ENCODE results near the gene CRELD1.
"Not testable (repeated sequence)": the region's sequence is repeated elsewhere in the genome, so short reads cannot be mapped to it uniquely, and the experiment has no call there.

The CRELD1 gene

DNA sequence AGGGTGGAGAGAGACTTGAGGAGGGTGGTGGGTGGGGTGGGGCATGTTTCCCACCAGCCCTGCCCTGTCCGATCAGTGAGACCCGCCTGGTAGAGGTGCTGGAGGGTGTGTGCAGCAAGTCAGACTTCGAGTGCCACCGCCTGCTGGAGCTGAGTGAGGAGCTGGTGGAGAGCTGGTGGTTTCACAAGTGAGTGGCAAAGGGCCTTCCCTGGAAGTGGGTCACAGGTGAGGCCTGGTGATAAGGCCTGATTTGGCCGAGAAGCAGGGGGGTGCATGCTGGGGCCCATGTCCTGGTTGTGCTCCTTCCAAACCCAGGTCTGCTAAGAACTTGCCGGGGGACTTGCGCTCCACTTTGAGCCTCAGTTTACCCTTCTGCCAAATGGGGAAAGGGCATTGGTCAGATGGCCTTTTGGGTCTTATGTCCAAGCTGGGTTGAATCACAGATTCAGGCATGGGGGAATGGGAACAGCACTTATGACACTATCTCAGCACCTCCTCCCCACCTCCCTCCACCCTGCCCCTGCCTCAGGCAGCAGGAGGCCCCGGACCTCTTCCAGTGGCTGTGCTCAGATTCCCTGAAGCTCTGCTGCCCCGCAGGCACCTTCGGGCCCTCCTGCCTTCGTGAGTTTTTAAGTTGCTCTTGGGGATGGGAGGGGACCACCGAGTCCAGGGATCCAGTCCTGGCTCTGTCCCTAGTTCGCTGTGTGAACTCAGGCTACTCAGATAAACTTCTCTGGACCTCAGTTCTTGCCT is 4.0 kb downstream of the CRELD1 start:
- DNase-seq, result no peak

DNA sequence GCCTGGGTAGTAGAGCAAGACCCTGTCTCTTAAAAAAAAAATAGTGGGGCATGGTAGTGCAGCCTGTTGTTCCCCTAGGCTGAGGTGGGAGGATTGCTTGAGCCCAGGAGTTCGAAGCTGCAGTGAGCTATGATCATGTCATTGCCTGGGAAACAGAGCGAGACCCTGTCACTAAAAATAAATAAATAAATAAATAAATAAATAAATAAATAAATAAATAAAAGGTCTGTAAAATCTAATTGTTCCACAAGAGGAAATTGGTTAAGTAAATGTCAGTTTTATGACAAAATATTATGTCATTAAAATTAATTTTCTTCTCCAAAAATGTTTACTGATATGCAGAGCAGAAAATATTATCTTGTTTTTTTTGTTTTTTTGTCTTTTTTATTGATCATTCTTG is 5.3 kb downstream of the CRELD1 start:
- no peak for DNase-seq

DNA sequence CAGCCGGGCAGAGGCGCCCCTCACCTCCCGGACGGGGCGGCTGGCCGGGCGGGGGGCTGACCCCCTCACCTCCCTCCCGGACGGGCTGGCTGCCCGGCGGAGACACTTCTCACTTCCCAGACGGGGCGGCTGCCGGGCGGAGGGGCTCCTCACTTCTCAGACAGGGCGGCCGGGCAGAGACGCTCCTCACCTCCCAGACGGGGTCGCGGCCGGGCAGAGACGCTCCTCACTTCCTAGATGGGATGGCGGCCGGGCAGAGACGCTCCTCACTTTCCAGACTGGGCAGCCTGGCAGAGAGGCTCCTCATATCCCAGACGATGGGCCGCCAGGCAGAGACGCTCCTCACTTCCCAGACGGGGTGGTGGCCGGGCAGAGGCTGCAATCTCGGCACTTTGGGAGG is 6.3 kb downstream of the CRELD1 start:
- not testable (repeated sequence) for DNase-seq

DNA sequence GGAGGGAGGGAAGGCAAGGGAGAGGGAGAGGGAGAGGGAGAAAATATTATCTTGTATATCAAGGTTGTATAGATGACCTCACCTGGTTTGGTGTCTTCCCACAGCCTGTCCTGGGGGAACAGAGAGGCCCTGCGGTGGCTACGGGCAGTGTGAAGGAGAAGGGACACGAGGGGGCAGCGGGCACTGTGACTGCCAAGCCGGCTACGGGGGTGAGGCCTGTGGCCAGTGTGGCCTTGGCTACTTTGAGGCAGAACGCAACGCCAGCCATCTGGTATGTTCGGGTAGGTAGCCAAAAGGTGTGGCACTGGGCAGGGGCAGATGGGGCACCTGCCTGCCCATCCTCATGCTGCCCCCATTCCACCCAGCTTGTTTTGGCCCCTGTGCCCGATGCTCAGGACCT is 7.1 kb downstream of the CRELD1 start:
- DNase-seq, result no peak

DNA sequence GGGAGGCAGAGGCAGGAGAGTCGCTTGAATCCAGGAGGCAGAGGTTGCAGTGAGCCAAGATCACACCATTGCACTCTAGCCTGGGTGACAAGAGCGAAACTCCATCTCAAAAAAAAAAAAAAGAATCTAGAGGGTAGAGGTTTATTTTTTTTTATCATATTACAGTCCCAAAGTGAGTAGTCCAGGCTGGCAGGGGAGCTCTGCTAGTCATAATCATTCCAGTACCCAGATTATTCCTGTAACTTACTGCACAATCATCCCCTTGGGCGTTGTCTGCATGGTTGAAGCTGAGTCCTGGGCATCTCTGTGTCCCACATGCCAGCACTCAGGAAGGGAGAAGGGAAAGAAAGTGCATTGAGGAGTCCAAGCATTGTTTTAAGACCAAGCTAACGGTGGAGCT is 8.5 kb downstream of the CRELD1 start:
- no peak for DNase-seq

DNA sequence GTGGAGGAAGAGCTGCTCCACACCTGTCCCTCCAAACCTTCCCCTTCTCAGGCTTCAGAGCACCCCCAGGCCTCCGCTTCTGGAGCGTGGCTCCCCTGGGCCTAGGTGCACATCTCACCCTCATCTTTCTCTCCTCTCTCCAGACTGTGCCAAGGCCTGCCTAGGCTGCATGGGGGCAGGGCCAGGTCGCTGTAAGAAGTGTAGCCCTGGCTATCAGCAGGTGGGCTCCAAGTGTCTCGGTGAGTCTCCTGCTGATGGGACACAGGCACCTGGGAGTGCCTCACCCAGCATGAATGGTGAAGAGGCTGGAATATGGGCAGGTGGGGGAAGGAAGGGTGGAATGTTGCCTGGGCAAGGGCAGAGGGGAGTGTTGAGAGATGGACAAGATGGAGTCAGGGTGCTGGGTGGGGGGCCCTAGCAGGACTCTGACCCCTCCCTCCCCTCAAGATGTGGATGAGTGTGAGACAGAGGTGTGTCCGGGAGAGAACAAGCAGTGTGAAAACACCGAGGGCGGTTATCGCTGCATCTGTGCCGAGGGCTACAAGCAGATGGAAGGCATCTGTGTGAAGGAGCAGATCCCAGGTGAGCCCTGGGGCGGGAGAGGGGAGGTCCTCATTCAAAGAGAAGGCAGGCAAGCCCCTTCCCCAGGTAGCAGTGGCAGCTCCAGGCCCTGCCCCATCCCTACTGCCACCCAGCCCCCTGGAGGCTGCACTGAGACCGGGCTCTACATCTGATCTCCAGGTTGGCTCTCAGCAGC is 9.5 kb downstream of the CRELD1 start:
- DNase-seq, result no peak

DNA sequence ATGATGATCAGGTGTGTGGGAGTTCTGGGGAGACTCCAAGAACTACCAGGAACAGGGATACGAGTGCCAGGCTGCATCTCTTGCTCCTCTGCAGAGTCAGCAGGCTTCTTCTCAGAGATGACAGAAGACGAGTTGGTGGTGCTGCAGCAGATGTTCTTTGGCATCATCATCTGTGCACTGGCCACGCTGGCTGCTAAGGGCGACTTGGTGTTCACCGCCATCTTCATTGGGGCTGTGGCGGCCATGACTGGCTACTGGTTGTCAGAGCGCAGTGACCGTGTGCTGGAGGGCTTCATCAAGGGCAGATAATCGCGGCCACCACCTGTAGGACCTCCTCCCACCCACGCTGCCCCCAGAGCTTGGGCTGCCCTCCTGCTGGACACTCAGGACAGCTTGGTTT is 10.6 kb downstream of the CRELD1 start:
- no peak for DNase-seq

DNA sequence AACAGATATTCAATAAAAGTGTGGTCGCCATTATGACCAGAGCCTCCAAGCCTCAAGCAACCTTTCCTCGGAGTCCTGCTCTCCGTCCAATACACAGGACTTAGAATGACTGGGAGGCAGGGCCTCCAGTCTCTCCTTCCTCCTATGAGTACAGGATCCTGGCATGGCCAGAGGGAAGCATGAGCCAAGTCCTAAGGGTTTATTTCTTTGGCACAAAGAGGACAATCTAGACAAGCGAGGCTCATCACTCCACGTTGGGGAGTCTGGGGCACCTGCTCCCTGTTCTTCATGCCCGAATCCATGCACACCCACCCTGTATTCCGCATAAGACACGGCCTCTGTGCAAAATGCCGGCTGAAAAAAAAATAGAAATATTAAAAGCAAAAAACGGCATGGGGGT is 11.7 kb downstream of the CRELD1 start:
- no peak for DNase-seq

DNA sequence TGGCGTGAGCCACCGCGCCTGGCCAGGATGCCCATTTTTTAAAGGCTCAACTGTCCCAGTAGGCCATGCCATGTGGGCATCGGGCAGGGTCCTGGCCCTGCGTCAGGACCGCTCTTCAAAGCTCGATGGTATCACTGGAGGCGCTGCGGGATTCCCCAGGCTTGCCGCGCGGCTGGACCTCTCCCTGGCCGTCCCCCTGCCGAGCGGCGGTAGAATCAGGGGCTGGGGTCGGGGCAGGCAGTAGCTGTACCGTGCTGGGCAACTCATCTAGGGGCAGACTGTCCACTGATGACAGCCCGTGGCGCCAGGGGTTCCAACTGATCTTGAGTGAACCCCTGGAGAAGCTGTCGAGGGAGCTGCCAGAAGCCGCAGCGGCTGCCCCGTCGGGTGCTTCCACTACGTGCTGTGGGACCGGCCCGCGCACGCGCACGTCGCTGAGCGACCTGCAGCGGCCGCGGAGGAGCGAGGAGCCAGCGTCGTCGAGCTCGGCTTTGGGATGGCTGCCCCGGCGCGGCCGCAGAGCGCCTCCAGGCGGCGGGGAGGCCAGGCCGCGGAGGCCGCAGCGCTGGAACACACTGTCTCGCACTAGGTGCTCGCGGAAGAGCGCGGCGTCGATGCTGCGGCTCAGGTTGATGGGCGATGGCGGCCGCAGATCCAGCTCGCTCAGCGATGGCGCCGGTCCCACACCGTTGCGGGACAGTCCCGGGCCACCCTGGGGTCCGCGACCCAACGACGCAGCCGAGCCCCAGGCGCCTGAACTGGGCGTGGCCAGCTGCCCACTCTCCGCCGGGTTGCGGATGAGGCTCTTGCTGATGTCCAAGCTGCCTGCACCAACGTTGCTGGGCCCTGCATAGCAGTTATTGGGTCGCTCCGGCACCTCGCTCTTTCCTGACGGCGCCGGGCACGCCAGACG is 12.7 kb downstream of the CRELD1 start:
- peak; percentile 65 for DNase-seq

DNA sequence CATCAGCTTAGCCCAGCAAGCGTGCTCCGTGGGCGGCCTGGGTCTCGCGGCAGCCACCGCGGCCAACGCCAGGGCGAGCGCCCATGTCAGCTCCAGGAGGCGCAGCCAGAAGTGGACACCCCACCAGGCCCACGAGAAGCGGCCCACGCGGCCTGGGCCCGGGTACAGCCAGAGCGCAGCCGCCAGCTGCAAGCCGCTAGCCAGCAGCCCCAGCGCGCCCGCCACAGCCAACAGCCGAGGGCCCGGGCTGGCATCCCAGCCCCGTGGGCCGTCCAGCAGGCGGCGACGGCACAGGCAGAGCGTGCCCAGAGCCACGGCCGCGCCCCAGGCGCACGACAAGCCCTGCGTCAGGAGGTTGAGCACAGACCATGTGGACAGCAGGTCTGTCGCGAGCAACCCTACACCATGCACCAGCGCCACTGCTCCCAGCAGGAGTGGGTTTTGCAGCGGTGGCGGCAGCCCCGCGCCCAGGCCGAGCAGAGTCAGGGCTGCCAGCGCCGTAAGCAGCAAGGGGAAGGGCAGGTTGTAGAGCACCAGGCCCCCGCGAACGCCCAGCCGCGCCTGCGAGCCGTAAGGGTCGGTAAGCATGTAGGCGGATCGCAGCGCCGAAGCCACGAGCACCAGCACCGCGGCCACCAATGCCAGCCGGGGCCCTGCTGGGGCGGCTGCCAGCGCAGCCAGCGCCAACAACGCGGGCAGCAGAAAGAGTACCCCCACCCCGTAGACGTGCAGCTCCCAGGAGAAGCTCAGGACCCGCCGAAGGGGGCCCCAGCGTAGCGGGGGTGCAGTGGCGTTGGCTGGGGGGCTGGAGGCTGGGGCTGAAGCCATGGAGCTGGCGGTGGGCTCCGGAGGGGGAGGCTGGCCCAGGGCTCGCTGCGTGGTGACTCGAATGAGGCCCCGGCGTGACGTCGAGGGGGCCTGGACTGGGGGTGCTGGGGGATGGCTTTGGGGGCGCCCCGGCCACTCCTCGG is 13.7 kb downstream of the CRELD1 start:
- DNase-seq, result no peak

DNA sequence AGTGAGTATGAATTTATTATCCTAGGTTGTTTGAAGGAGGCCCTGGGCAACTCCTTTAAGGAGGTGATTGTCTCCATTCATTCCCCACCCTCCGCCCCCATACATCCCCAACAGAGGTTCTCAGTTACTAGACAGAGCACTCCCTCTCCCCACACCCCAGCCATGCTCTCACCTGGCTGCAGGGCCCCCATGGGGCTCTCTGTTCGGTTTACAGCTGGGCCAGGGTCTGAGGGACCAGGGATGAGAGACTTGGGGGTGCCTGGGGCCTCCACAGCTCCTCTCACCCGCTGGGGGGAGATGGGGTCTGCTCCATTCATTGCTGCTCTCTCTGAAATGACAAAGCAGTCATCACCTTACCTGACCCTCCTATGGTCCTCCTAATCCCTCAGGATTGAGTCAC is 15.0 kb downstream of the CRELD1 start:
- DNase-seq, result no peak

DNA sequence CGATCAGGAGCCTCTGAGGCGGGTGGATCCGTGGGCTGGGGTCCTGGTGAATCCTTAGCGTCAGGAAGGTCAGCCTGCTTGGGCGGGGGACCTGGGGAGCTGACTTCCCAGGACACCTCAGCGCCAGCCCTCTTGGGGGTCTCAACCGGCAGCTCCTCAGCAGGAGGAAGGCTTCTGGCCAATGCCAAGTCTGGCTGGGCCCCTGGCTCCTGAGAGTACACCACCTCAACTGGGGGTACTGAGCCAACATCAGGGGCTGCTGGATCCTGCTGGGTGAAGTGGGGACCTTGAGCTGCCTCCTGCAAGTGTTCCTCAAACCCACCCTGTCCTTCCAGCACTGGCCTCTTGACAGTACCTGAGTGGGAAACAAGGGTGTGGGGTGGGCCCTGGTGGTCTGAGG is 15.5 kb downstream of the CRELD1 start:
- no peak for DNase-seq

DNA sequence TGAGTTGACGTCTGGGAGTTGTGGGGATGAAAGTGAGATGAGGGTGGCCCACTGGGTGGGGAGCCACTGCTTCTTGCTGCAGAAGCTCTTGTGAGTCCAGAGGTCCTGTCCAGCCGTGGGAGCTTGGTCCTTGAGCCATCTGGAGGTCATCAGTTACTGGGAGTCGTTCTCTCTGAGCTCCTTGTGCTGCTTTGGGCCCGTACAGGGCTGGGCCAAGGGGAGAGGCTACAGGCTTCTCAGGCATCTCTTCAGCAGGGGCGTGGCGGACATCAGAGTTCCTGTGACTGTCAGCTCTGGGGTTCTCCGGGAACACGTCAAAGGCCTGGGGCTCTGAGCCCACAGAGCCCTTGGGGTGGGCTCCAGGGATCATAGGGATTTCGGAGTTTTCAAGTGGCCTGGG is 16.0 kb downstream of the CRELD1 start:
- no peak for DNase-seq

DNA sequence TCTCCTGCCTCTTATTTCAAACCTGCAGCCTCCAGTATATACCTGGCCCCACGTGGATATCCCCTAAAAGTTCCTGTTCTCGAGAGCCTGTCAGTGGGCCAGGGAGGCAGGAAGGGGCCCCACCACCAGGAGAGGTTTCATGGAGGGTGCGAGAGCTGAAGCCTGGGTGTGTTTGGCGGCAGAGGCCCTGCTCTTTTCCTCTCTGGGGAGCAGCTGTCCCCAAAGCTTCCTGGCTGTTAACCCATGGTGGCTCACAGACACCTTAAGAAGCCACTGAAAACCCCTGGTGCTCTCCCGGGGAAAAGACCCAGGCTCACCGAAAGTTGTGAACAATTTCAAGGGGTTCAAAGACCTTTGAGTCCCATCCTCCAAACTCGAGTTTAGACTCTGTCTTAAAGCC is 17.5 kb downstream of the CRELD1 start:
- no peak for DNase-seq

DNA sequence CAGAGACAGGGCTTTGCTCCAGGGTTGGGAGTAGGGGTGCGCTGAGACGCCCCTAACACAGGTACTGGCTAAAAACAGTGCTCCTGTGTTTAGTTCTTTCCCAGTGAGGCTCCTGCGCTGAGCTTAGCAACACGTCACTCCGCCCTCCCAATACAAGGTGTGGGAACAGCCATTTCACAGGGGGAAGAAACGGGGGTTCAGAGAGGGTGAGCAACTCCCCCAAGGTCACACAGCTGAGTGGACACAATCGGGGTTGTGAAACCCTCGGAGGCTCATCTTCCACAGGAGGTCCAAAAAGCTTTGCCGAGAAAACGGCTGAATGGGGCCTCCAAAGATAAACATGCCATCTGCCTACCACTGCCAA is 17.9 kb downstream of the CRELD1 start:
- no peak for DNase-seq

DNA sequence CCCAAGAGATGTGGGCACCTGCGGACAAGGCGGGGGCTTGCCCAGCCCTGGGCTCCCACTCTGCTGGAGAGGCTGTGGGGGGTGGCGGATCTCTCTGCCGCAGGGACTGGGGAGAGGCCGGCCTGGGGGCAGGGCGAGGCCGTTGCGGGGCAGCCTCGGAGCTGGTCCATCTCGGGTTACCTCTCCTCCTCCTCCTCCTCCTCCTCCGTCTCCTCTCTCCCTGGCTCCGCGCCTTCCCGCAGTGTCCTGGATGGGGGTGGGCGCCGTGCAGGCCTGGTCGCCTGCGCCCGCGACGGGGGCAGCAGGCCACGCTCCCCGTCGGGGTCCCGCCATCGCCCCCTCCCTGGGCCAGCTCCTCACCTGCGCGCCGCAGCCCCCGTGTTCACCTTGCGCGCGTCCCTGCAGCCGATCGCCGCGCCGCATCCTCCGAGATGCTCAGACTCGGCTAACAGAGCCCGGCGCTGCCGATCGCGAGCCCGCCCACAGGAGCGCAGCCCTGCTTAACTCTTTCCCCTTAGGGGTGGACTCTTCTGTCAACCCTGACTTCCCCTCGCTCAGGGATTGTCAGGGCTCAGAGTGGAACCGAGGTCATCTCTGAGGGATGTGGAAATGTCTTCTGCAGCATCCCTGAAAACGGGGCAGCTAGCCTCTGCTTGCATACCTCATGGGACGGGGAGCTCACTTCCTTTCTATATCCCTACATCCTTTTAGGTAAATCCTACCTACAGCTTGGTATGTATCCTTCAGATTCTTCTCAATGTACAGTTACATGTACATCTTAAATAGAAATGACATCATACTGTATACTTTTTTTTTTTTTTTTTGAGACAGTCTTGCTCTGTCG is 18.6 kb downstream of the CRELD1 start, which contains the start of gene PRRT3:
TSS of gene PRRT3 (minus strand) at position 447 of the 844 bp plus-strand sequence. CDS start 2,293 bp downstream, outside the sequence.
- peak; percentile 41 for DNase-seq

DNA sequence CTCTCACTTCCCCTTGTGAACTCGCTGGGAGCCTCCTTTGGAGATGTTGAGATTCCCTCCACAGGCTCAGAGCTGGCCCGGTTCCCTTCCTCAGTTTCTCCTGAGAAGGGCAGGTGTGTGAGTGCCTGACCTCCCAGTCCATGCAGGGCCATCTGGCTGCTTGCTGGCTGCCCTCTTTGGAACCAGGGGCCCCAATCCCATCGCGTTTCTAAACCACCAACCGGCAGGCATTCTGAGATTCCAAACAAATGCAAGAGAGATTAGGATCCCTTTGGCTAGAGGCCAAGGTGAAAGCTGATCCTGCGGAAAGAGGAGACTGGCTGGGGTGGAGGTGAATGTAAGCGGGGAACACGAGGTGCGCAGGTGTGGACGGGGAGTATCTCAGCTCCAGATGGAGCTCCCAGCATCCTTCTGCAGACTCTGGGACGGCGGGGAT is 21.5 kb downstream of the CRELD1 start:
- DNase-seq, result no peak

DNA sequence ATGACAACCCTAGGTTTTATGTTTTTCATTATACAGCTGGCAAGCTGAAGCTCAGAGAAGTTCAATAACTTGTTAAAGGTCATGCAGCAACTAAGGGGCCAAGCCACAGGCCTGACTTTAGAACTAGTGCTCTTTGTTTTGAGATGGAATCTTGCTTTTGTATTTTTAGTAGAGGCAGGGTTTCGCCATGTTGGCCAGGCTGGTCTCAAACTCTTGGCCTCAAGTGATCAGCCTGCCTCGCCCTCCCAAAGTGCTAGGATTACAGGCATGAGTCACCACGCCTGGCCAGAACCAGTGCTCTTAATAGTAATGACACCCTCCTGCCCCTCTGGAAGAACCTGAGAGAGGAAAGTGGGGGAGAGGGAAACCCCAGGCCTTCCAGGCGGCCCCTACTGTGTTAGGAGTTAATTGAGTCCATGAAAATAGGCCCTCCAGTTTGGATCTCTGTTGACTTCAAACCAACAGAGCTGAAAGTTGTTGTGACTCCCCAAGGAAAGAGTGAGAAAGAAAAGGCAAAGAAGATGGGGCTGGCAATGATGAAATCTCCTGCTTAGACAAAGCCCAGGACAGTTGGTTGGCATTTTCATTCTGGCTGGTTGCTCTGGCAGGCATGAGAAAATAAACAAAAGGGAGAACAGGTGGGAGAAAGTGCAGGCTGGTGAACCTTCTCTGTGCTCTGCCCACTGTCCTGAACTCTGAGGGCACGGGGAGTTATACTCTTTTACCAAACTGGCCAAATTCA is 22.1 kb downstream of the CRELD1 start:
- no peak for DNase-seq

DNA sequence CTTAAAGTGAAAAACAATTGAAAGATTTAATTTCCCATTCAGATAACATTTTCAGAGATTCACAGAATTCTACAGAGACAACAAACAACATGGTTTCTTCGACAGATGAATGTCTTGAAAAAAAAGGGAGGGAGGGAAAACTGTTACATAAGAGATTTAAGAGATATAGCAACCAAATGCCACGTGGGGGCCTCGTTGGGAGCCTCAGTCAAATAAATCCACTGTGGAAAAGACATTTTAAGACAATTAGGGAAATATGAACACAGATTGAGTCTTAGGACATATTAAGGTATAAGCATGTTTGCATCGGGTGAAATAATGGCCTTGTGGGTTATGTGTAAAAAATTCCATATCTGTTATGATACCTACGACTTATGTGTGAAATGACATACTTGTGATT is 23.6 kb downstream of the CRELD1 start:
- DNase-seq, result no peak

DNA sequence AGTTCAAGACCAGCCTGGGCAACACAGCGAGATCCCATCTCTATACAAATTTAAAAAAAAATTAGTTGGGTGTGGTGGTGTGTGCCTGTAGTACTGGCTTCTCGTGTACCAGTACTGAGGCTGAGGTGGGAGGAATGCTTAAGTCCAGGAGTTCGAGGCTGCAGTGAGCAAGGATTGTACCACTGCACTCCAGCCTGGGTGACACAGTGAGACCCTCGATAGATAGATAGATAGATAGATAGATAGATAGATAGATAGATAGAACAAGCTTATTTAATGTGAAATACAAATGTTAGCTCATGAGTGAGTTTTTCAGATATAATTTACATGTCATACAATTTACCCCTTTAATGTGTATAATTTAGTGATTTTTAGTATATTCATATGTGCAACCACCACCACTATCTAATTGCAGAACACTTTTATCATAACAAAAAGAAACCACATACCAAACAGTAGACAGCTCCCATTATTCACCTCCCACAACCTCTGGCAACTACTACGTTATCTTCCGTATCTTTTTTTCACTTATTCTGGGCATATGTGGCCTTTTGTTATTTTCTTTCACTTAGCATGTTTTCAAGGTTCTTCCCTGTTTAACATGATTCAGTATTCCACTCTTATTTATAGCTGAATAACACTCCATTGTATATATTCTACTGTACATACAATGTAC is 31.7 kb downstream of the CRELD1 start:
- DNase-seq, result no peak
